ENCODE data around the gene CDC42EP2.

The CDC42EP2 gene

DNA sequence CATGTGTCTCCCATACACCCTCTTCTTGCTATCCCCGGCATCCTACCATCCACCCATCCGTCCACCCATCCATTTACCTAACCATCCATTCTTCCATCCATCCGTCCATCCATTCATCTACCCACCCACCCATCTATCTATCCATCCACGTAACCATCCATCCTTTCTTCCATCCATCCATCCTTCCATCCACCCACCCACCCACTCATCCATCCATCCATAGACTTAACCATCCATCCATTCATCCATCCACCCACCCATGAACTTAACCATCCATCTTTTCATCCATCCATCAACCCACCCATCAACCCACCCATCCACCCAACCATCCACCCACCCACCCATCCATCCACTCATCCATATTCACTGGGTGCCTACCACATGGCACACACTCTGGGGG, 10.6 kb upstream of the CDC42EP2 start:
- ATAC-seq (replicated peaks) (no peak), DNase-seq (no peak)
- H3K9me3 Mint-ChIP-seq: no peaks in the 10 kb centered on the region
- H3K4me1 Mint-ChIP-seq (ENCODE audit: low read depth in 2 of 2): no peaks in the 10 kb centered on the region
- no peaks in the 10 kb centered on the region for H3K27me3 Mint-ChIP-seq
- peak overlapping the region in 1 of 2 donors; percentile 63 for H3K27ac Mint-ChIP-seq
- H3K36me3 Mint-ChIP-seq (ENCODE audit: insufficient read depth): peaks cover 2% of the 10 kb centered on the region
- no peak overlapping the region for H3K4me3 Mint-ChIP-seq

DNA sequence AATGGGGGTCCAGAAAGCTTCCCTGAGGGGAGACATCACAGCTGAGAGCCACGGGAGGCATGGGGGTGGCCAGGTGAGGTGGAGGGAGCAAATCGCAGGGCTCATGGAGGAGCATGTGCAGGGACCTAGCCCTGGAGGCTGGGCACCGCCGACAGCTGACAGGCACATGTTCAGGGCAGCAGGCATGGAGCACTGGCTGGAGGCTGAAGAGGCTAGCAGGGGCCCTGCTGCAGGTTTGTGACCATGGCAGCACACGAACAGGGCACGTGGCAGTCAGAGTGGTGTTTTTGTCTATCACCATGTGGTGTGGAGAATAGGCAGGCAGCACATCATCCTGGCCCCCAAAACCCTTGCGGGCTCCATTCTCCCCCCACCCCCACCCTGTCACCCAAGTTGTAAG, 10.1 kb upstream of the CDC42EP2 start:
- Mint-ChIP-seq H3K27me3 (no peaks in the 10 kb centered on the region), H3K4me1 (ENCODE audit: low read depth in 2 of 2) (no peaks in the 10 kb centered on the region)

DNA sequence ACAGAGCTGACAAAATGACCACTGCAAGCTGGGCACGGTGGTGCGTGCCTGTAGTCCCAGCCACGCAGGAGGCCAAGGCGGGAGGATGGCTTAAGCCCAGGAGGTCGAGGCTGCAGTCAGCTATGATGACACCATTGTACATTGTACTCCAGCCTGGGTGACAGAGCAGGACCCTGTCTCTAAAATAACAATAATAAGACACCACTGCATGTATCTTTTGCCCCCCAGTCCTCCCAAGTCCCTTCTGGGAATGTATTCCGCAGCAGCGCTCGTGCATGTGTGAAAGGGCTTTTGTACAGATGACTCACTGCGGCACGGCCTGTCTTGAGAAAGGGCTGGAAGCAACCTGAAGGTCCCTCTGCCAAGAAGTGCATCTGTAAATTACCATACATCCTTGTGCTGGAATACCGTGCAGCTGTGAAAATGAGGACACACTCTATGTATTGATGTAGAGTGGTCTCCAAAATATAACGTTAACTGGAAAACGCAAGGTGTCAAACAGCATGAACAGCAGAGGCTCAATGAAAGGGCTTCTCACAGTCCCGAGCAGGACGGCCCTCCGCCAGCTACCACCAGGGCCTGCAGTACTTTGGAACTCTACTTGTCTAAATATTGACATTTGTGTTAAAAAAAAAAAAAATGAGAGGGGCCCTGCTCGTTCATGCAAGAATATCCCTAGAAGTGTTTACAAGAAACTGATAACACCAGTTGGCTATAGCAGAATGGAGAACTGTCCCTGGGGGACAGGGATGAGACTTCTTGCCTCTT, 9.0 kb upstream of the CDC42EP2 start:
- no peak for DNase-seq
- Mint-ChIP-seq H3K27me3 (no peaks in the 10 kb centered on the region), H3K27ac (no peak overlapping the region), H3K4me3 (no peak overlapping the region), H3K9me3 (no peaks in the 10 kb centered on the region), H3K36me3 (ENCODE audit: insufficient read depth) (no peaks in the 10 kb centered on the region), H3K4me1 (ENCODE audit: low read depth in 2 of 2) (no peaks in the 10 kb centered on the region)
- ATAC-seq (replicated peaks): no peak

More for the DNA sequence above, 10.1 kb upstream of the CDC42EP2 start:
- Mint-ChIP-seq H3K9me3 (no peaks in the 10 kb centered on the region), H3K4me3 (no peak overlapping the region), H3K36me3 (ENCODE audit: insufficient read depth) (no peaks in the 10 kb centered on the region), H3K27ac (peak overlapping the region in 1 of 2 donors; percentile 30)
- DNase-seq (no peak), ATAC-seq (replicated peaks) (no peak)

- ATAC-seq (replicated peaks): no peak
Observed at GRCh38 chr11:65307298-65308229, 7.1 kb upstream of the CDC42EP2 start.

DNA sequence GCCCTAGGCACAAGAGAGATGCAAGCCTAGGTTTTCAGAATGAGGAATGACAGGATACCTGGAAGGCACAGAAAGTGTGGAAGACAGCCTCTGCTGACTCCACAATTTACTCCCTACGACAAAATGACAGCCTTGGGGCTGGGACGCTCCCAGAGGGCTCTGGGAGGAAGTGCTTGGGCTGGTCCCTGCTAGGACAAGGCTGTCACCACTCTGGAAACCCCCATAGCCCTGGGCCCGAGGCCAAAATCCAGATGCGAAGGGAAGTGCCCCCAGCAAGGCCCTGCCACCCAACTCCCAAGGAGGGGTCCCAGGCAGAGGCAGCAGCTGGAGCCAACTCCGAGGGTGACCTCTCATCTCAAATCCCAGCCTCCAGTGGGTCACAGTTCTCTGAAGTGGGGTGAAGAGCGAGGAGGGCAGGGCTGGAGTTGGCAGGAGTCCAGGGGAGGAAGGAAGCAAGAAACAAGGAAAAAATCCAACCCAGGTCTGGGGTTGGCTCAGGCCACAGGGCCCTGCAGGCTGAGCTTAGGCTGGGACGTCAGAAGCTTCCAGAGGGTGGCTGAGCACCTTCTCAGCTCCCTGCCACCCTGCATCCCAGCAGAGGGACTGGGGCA, 6.3 kb upstream of the CDC42EP2 start:
- Mint-ChIP-seq H3K4me3 (no peak overlapping the region), H3K27ac (no peak overlapping the region), H3K27me3 (peaks cover 0 to 2% of the 10 kb centered on the region in 2 donors), H3K36me3 (ENCODE audit: insufficient read depth) (peaks cover 3% of the 10 kb centered on the region), H3K9me3 (no peaks in the 10 kb centered on the region), H3K4me1 (ENCODE audit: low read depth in 2 of 2) (no peaks in the 10 kb centered on the region)
- DNase-seq (no peak), ATAC-seq (replicated peaks) (no peak)

More at GRCh38 chr11:65307298-65308229, 7.1 kb upstream of the CDC42EP2 start:
- Mint-ChIP-seq H3K27me3 (no peaks in the 10 kb centered on the region), H3K36me3 (ENCODE audit: insufficient read depth) (peaks cover 1% of the 10 kb centered on the region), H3K9me3 (no peaks in the 10 kb centered on the region), H3K4me3 (no peak overlapping the region), H3K27ac (no peak overlapping the region), H3K4me1 (ENCODE audit: low read depth in 2 of 2) (no peaks in the 10 kb centered on the region)
- no peak for DNase-seq

DNA sequence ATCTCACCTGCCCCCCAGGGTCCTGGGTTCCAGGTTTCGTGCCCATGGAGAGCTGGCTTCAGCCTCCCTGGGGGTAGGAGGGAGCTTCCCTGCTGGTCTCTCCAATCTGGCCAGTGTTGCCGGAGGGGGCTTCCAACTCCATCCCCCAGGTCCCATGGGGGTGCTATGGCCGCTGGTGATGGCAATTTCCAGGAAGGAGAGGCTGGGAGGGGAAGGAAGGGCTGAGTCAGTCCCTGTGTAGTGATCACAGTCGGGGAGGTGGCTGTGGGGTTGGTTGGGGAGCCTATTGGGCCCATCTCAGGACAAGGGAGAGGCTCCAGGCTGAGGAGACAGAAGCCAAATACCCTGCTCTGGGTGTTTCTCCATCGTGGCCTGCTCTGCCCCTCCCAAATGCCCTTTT, 5.7 kb upstream of the CDC42EP2 start:
- Mint-ChIP-seq H3K27me3 (peaks cover 0 to 8% of the 10 kb centered on the region in 2 donors), H3K4me1 (ENCODE audit: low read depth in 2 of 2) (peaks cover 4% of the 10 kb centered on the region in 2 donors), H3K27ac (no peak overlapping the region), H3K36me3 (ENCODE audit: insufficient read depth) (peaks cover 6% of the 10 kb centered on the region), H3K9me3 (no peaks in the 10 kb centered on the region), H3K4me3 (no peak overlapping the region)
- ATAC-seq (replicated peaks) (no peak), DNase-seq (no peak)

DNA sequence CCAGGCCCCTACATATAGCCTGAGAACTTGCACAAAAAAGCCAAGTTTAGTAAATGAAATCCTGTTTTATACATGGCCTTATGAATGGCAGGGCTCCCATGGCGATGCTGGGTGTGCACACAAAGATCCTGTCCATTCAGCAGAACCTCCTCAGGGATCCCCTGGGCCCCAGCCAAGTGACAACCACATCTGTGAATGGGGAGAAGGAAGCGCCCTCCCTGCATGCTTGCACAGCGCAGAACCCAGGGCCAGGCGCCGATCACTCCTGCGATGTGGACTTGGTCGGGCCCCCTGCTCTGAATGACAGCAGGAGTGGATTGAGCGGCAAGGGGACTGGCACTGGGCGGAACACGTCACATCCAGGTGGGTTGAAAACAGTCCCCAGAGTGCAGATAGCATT, 4.5 kb upstream of the CDC42EP2 start:
- no peaks in the 10 kb centered on the region for H3K9me3 Mint-ChIP-seq
- peaks cover 6% of the 10 kb centered on the region for H3K36me3 Mint-ChIP-seq (ENCODE audit: insufficient read depth)
- H3K4me1 Mint-ChIP-seq (ENCODE audit: low read depth in 2 of 2): peaks cover 5 to 7% of the 10 kb centered on the region in 2 donors
- H3K27ac Mint-ChIP-seq: no peak overlapping the region
- ATAC-seq (replicated peaks): no peak
- peaks cover 0 to 11% of the 10 kb centered on the region in 2 donors for H3K27me3 Mint-ChIP-seq
- no peak overlapping the region for H3K4me3 Mint-ChIP-seq
- DNase-seq: no peak

- no peak for DNase-seq
- no peak for ATAC-seq (replicated peaks)
- H3K9me3 Mint-ChIP-seq: no peaks in the 10 kb centered on the region
- H3K27ac Mint-ChIP-seq: no peak overlapping the region
- H3K27me3 Mint-ChIP-seq: peaks cover 0 to 11% of the 10 kb centered on the region in 2 donors
- H3K4me3 Mint-ChIP-seq: no peak overlapping the region
- peaks cover 5 to 7% of the 10 kb centered on the region in 2 donors for H3K4me1 Mint-ChIP-seq (ENCODE audit: low read depth in 2 of 2)
- peaks cover 6% of the 10 kb centered on the region for H3K36me3 Mint-ChIP-seq (ENCODE audit: insufficient read depth)
Observed at GRCh38 chr11:65310736-65311135, 3.9 kb upstream of the CDC42EP2 start.

DNA sequence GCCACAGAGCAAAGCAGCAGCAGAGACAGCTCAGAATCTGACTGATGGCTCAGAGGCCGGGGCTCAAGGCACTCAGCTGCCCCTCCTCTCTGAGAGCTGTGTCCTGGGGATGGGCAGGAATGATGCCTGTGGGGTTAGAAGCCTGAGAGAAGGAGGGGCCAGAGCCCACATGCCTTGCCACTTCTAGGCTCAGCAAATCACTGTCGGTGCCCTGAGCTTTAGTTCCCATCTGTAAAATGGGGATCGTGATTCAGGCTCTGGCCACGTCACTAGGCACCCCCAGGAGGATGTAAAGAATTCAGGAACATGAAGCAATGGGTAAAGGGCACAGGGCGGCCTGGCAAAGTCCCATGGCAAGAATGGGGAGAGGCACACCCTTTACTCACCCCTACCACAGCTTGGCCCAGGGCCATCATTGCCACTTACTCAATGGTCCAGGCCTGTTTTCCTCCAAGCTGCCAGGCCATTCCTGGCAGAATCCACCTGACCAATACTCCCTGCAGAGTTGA, 3.4 kb upstream of the CDC42EP2 start:
- Mint-ChIP-seq H3K27me3 (peaks cover 0 to 11% of the 10 kb centered on the region in 2 donors), H3K27ac (no peak overlapping the region), H3K36me3 (ENCODE audit: insufficient read depth) (peaks cover 6% of the 10 kb centered on the region), H3K9me3 (no peaks in the 10 kb centered on the region), H3K4me1 (ENCODE audit: low read depth in 2 of 2) (peaks cover 8 to 10% of the 10 kb centered on the region in 2 donors), H3K4me3 (no peak overlapping the region)
- DNase-seq (no peak), ATAC-seq (replicated peaks) (no peak)

DNA sequence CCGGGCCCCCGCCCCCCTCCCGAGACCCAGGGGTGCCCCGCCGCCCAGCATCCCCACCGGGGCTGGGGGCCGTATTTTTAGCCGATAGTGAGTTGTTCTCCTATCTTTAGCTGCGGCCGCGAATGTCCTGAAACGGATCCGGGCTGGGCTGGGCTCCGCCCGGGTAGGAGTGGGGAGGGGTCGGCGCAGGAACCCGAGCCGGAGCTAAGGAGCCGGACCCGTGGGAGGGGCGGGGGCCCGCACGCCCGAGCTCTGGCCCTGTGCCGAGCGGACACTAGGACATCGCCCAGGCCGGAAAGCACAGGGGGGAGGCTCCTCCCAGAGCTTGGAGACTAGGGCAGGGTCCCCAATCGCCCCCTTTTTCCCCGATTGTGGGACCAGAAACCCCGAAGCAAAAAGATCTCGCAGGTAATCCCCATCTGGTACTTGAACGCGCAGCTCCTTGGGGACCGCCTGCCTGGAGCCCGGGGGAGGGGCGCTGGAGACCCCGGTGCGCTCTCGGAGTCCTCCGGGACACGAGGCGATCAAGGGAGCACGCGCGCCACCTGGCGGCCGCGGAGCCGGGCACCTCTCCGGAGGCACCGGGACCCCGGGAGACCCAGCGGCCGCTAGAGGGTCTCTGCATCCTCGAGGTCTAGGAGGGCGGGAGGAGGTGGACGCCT, 669 bp downstream of the CDC42EP2 start:
- peaks cover 6% of the 10 kb centered on the region for H3K36me3 Mint-ChIP-seq (ENCODE audit: insufficient read depth)
- DNase-seq (peak; percentile 71 to 76 (median 73)), ATAC-seq (replicated peaks) (peak; percentile 73)
- peaks cover 0 to 11% of the 10 kb centered on the region in 2 donors for H3K27me3 Mint-ChIP-seq
- H3K27ac Mint-ChIP-seq: no peak overlapping the region
- H3K4me3 Mint-ChIP-seq: peak overlapping the region; percentile 74
- peaks cover 8 to 10% of the 10 kb centered on the region in 2 donors for H3K4me1 Mint-ChIP-seq (ENCODE audit: low read depth in 2 of 2)
- no peaks in the 10 kb centered on the region for H3K9me3 Mint-ChIP-seq

DNA sequence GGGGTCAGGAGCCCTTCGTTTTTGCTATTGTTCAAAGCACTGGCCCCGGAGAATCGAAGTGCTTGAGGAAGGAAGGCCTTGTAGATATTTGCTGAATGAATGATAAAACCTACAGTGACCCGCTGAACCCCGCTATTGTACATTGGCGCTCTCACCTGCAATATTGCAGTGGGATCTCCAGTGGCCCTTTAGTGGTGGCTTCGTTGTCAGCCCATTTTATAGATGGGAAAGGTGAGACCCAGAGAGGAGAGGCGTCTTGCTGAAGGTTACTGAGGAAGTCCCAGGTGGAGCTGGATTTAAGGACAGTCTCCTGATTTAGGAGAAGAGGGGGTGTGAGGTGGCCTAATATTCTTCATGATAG, 1.2 kb downstream of the CDC42EP2 start:
- H3K36me3 Mint-ChIP-seq (ENCODE audit: insufficient read depth): peaks cover 6% of the 10 kb centered on the region
- DNase-seq (no peak), ATAC-seq (replicated peaks) (peak; percentile 6)
- no peaks in the 10 kb centered on the region for H3K9me3 Mint-ChIP-seq
- H3K27me3 Mint-ChIP-seq: peaks cover 0 to 11% of the 10 kb centered on the region in 2 donors
- H3K27ac Mint-ChIP-seq: no peak overlapping the region
- H3K4me1 Mint-ChIP-seq (ENCODE audit: low read depth in 2 of 2): peaks cover 8 to 10% of the 10 kb centered on the region in 2 donors
- peak overlapping the region; percentile 74 for H3K4me3 Mint-ChIP-seq

DNA sequence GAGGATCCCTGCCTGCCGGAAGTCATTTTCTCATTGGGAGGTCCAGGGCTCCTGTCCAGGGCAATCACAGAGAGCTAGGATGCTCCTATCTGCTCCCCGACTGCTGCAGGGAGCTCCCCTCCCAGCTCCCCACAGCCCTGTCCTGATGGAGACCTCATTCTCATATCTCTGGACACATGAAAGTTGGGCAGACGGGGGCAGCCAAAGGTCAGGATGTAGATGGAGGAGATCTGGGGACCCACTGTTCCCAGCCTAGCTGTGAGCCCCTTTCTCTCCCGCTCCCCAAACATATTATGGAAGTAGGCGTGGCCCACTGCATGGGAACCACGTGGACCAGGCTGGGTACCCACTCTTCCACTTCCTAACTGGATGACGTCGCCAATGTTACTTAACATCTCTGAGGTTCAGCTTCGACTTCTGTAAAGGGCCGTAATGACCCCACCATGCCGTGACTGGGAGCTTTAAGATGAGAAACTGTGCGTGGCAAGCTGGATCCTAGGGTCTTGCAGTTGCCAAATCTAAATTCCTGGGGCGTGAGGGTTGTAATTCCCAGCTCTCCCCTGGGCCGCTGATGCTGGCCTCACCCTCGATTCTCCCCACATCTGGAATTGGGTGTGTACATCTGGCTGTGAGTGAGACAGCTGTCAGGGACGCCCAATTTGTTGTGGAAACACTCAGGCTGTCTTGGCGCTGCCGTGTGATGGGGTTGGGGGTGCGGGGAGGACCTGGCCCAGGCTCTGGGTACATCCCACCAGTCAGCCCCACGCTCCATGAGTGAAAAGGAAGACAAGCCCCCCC, 1.8 kb downstream of the CDC42EP2 start:
- no peak for DNase-seq
- H3K4me3 Mint-ChIP-seq: peak overlapping the region in 1 of 2 donors; percentile 74
- H3K27me3 Mint-ChIP-seq: peaks cover 0 to 15% of the 10 kb centered on the region in 2 donors
- H3K4me1 Mint-ChIP-seq (ENCODE audit: low read depth in 2 of 2): peaks cover 8 to 10% of the 10 kb centered on the region in 2 donors
- H3K9me3 Mint-ChIP-seq: no peaks in the 10 kb centered on the region
- H3K36me3 Mint-ChIP-seq (ENCODE audit: insufficient read depth): peaks cover 6% of the 10 kb centered on the region
- no peak overlapping the region for H3K27ac Mint-ChIP-seq
- no peak for ATAC-seq (replicated peaks)
